ENCODE results near the gene FMNL3.
"Not testable (repeated sequence)": the region's sequence is repeated elsewhere in the genome, so short reads cannot be mapped to it uniquely, and the experiment has no call there.

FMNL3 gene

DNA sequence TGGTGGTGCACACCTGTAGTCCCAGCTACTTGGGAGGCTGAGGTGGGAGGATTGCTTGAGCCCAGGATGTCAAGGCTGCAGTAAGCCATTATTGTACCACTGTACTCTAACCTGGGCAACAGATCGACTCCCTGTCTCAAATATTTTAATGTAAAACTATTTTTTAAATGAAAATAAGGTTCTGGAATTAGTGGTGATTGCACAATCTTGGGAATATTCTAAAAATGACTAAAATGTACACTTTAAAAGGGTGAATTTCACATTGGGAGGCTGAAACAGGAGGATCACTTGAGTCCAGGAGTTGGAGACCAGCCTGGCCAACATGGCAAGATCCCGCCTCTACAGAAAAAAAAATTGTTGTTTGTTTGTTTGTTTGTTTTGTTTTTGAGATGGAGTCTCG is 21.2 kb upstream of the FMNL3 start:
- TF ChIP-seq, protein P1, sequence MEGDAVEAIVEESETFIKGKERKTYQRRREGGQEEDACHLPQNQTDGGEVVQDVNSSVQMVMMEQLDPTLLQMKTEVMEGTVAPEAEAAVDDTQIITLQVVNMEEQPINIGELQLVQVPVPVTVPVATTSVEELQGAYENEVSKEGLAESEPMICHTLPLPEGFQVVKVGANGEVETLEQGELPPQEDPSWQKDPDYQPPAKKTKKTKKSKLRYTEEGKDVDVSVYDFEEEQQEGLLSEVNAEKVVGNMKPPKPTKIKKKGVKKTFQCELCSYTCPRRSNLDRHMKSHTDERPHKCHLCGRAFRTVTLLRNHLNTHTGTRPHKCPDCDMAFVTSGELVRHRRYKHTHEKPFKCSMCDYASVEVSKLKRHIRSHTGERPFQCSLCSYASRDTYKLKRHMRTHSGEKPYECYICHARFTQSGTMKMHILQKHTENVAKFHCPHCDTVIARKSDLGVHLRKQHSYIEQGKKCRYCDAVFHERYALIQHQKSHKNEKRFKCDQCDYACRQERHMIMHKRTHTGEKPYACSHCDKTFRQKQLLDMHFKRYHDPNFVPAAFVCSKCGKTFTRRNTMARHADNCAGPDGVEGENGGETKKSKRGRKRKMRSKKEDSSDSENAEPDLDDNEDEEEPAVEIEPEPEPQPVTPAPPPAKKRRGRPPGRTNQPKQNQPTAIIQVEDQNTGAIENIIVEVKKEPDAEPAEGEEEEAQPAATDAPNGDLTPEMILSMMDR (IDR thresholded peaks at IDR 0.05; ENCODE audit: low read depth, low read length) = no peak
- H3K4me3 ChIP-seq (ENCODE audit: low read depth, low read length) = no peak overlapping the region

DNA sequence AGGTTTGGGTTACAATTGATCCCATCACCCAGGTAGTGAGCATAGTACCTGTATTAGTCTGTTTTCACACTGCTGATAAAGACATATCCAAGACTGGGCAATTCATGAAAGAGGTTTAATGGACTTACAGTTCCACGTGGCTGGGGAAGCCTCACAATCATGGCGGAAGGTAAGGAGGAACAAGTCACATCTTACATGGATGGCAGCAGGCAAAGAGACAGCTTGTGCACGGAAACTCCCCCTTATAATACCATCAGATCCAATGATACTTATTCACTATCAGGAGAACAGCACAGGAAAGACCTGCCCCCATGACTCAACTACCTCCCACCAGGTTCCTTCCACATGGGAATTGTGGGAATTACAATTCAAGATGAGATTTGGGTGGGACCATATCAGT is 14.2 kb upstream of the FMNL3 start:
- H3K4me3 ChIP-seq (ENCODE audit: low read depth, low read length) = not testable (repeated sequence)

DNA sequence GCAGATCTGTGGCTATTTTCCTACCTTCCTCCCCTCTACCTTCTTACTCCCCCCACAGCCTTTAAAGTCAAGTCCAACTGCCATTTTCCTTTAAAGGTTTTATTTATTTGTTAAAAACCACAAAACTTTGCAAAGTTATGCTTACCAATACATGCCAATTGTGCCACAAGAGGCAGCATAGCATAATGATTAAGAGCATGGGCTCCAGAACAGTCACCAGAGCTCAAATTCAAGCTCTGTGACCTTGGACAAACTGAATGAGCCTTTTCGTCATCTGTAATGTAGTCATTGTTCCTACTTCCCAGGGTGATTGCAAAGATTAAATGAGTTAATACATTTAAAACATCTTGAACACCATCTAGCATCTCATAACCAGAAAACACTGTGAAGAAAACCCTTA is 13.0 kb upstream of the FMNL3 start:
- TF ChIP-seq, protein P1 (IDR thresholded peaks at IDR 0.05; ENCODE audit: low read depth, low read length) = no peak
- no peak overlapping the region for H3K4me3 ChIP-seq (ENCODE audit: low read depth, low read length)

DNA sequence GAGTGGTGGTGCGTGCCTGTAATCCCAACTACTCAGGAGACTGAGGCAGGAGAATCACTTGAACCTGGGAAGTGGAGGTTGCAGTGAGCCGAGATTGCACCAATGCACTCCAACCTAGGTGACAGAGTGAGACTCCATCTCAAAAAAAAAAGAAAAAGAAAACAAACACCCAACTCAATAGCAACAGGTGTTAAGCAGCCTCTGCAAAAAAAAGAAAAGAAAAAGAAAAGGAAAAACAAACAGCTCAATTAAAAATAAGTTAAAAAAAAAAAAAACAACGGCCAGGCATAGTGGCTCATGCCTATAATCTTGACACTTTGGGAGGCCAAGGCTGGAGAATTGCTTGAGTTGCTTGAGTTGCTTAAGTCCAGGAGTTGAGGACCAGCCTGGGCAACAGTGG is 10.6 kb upstream of the FMNL3 start:
- H3K4me3 ChIP-seq (ENCODE audit: low read depth, low read length) = not testable (repeated sequence)

DNA sequence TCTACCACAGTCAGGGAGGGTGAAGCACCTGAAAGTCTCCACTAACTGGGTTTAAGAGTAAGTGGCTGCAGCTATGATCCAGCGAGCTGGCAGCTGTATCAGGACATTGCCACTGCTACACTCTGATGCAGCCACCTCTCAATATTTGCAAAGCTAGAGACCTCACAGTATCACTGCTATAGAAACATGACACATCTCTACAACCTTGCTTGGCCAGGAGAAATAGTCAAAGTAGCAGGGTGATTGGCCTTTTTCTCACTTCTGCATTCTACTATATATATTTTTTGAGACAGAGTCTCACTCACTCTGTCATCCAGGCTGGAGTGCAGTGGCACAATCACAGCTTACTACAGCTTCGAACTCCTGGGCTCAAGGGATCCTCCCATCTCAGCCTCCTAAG is 9.3 kb upstream of the FMNL3 start:
- H3K4me3 ChIP-seq (ENCODE audit: low read depth, low read length) = no peak overlapping the region
- TF ChIP-seq, protein P1 (IDR thresholded peaks at IDR 0.05; ENCODE audit: low read depth, low read length) = no peak

DNA sequence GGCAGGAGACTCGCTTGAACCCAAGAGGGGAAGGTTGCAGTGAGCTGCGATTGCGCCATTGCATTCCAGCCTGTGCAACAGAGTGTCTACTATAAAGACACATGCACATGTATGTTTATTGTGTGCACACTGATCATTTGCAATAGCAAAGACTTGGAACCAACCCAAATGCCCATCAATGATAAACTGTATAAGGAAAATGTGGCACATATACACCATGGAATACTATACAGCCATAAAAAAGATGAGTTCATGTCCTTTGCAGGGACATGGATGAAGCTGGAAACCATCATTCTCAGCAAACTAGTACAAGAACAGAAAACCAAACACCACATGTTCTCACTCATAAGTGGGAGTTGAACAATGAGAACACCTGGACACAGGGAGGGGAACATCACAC is 6.7 kb upstream of the FMNL3 start:
- H3K4me3 ChIP-seq (ENCODE audit: low read depth, low read length) = not testable (repeated sequence)

DNA sequence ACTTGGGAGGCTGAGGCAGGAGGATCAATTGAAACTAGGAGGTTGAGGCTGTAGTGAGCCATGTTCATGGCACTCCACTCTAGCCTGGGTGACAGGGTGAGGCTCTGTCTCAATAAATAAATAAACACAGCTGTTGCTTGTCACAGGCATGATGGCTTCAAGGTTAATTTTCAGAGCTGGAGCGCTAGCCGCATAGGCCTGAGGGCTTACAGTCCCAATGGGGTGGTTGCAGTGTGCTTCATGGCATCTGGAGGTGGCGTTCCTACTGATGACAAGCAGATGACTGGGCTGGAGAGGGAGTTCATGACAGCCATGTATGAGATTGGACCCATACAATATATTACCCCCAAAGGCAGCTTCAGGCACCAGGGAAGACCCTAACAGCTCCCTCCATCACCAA is 1.6 kb upstream of the FMNL3 start:
- no peak overlapping the region for H3K4me3 ChIP-seq (ENCODE audit: low read depth, low read length)
- TF ChIP-seq, protein P1 (IDR thresholded peaks at IDR 0.05; ENCODE audit: low read depth, low read length) = no peak

DNA sequence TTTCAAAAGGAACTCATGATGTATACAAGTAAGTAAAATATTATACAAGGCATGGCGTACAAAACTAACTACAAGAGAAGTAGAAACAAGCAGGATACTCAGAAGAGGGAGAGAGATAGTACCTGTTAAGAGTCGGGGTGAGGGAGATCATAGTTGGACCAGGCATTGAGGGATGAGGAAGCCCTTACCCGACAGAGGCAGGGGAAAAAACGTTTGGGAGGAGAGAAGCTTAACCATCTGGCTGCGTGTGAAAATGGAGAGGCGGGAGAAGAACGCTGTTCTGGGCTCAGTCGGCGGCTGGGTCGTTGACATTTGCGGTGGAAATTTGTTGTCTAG is 575 bp upstream of the FMNL3 start:
- TF ChIP-seq, protein P1 (IDR thresholded peaks at IDR 0.05; ENCODE audit: low read depth, low read length) = no peak
- H3K4me3 ChIP-seq (ENCODE audit: low read depth, low read length) = no peak overlapping the region

DNA sequence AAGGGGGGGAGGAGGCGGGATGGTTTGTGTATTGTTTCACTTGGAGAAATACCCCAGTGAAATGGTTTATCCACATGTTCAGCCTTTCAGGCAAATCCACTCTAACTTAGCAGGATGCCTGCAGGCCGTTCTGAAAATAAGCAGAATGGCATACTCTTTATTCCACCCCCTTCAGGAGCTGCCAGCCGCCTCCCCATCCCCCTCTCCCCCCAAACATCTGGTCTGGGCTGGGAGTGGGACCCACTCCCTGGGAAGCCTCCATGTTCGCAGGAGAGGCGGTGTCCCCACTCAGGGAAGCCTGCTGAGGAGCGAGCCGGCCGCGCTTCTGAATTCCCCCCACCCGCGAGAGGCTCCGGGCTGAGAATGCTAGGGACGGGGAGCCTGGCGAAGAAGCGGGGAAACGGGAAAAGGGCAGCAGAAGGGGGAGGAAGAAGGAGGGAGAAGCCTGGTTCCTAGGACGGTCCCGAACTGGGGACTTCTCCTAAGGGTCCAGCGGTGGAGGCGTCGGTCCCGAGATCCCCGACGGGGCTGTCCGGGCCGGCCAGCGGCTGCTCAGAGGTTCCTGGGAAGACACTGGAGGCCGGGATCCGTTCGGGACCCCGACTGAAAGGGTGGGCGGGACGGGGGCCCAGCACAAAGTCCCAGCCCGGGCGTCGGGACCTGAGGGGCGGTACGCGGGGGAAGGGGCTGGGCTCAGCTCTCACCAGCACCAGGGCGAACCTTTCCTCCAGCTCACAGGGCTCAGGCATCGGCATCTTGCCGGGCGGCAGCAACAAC is 666 bp downstream of the FMNL3 start:
- TF ChIP-seq, protein P1 (IDR thresholded peaks at IDR 0.05; ENCODE audit: low read depth, low read length) = no peak
- peak overlapping the region; percentile 90 for H3K4me3 ChIP-seq (ENCODE audit: low read depth, low read length)
